ENCODE results near the gene GSTA3. TPM values are rescaled to one million over a fixed set of nuclear protein-coding genes. Genes with fewer than 3 reads are reported as not detected.
"Not testable (repeated sequence)": the region's sequence is repeated elsewhere in the genome, so short reads cannot be mapped to it uniquely, and the experiment has no call there.

The GSTA3 gene
- total RNA-seq, 2 donors from 2014 or later = not detected

- Histone ChIP-seq H3K27me3 (replicated peaks; ENCODE audit: insufficient read depth) (no peaks in the 10 kb centered on the region), H3K4me3 (no peak overlapping the region), H3K4me1 (ENCODE audit: control insufficient read depth in 1 of 2, low read depth in 2 of 2) (no peaks in the 10 kb centered on the region), H3K9me3 (no peaks in the 10 kb centered on the region), H3K27ac (no peak overlapping the region), H3K36me3 (no peaks in the 10 kb centered on the region)
- DNase-seq (ENCODE audit: low spot score) (no peak), ATAC-seq (ENCODE audit: insufficient number of reproducible peaks, low FRiP score, low read depth) (no peak)
- TF ChIP-seq, protein P1, sequence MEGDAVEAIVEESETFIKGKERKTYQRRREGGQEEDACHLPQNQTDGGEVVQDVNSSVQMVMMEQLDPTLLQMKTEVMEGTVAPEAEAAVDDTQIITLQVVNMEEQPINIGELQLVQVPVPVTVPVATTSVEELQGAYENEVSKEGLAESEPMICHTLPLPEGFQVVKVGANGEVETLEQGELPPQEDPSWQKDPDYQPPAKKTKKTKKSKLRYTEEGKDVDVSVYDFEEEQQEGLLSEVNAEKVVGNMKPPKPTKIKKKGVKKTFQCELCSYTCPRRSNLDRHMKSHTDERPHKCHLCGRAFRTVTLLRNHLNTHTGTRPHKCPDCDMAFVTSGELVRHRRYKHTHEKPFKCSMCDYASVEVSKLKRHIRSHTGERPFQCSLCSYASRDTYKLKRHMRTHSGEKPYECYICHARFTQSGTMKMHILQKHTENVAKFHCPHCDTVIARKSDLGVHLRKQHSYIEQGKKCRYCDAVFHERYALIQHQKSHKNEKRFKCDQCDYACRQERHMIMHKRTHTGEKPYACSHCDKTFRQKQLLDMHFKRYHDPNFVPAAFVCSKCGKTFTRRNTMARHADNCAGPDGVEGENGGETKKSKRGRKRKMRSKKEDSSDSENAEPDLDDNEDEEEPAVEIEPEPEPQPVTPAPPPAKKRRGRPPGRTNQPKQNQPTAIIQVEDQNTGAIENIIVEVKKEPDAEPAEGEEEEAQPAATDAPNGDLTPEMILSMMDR (IDR thresholded peaks at IDR 0.05) = no peak
These were observed 367 bp downstream of the GSTA3 start for GRCh38 chr6:52909131-52909530.

DNA sequence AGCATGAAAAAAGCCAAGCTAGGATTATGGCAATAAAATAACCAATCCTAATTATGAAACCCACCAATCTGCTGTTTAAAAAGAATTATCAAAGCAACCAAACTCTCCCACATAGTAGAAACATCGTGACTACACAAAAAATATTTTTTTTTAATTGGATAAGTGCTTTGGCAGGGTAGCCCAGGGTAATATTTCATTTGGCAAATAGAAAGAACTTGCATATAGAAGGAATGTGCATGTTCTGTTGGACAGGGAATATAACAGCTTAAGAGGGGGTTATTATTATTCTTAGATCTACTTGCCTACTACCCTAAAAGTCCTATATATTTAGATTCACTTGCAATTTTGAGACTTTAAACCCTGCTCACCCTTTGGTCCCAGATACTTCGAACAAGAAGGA is 972 bp downstream of the GSTA3 start:
- Histone ChIP-seq H3K36me3 (no peaks in the 10 kb centered on the region), H3K27me3 (replicated peaks; ENCODE audit: insufficient read depth) (no peaks in the 10 kb centered on the region), H3K4me1 (ENCODE audit: control insufficient read depth in 1 of 2, low read depth in 2 of 2) (no peaks in the 10 kb centered on the region), H3K4me3 (no peak overlapping the region), H3K27ac (no peak overlapping the region), H3K9me3 (no peaks in the 10 kb centered on the region)
- ATAC-seq (ENCODE audit: insufficient number of reproducible peaks, low FRiP score, low read depth) = no peak
- TF ChIP-seq, protein P1 (IDR thresholded peaks at IDR 0.05) = no peak
- DNase-seq (ENCODE audit: low spot score) = no peak

DNA sequence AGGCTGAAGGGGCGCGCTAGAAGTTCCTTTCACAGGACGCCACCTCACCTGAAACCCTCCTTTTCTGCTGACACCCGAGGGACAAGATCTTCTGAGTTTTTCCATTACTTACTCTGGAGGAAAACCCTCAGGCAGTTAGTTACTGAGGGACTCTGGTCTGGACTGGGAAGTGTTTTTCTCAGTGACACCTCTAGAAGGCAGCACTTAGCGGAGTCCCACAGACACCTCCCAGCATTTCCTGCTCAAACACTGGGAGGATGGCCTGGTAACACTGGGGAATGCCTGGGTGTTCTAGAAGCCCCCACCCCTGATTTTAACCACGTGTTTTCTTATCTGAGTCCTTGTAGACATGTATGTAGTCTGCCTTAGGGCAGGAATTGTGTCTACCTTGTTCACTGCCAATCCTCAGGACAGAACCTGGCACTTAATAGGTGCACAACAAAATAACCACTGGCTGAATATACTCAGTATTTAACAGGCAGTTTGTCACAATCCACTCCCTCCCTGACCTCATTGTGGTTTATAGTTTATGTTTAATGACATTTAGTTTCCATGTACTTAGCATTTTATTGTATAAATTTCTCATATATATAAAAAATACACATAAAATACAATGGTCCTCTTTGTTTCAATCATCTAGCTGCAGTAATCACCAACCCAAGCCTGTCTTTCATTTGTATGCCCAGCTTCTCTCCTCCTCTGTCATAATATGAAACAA is 4.8 kb downstream of the GSTA3 start:
- Histone ChIP-seq H3K9me3 (no peaks in the 10 kb centered on the region), H3K27me3 (replicated peaks; ENCODE audit: insufficient read depth) (no peaks in the 10 kb centered on the region), H3K4me1 (ENCODE audit: control insufficient read depth in 1 of 2, low read depth in 2 of 2) (no peaks in the 10 kb centered on the region), H3K4me3 (no peak overlapping the region), H3K36me3 (no peaks in the 10 kb centered on the region), H3K27ac (no peak overlapping the region)
- TF ChIP-seq, protein P1 (IDR thresholded peaks at IDR 0.05) = no peak
- ATAC-seq (ENCODE audit: insufficient number of reproducible peaks, low FRiP score, low read depth) (no peak), DNase-seq (ENCODE audit: low spot score) (no peak)

GRCh38 chr6:52900536-52900935 is 9.0 kb downstream of the GSTA3 start:
- DNase-seq (ENCODE audit: low spot score) (no peak), ATAC-seq (ENCODE audit: insufficient number of reproducible peaks, low FRiP score, low read depth) (no peak)
- H3K27me3 ChIP-seq (replicated peaks; ENCODE audit: insufficient read depth) = no peaks in the 10 kb centered on the region
- no peaks in the 10 kb centered on the region for H3K36me3 ChIP-seq
- H3K27ac ChIP-seq = no peak overlapping the region
- no peaks in the 10 kb centered on the region for H3K9me3 ChIP-seq
- no peaks in the 10 kb centered on the region for H3K4me1 ChIP-seq (ENCODE audit: control insufficient read depth in 1 of 2, low read depth in 2 of 2)
- TF ChIP-seq, protein P1 (IDR thresholded peaks at IDR 0.05) = no peak
- no peak overlapping the region for H3K4me3 ChIP-seq

- ATAC-seq (ENCODE audit: insufficient number of reproducible peaks, low FRiP score, low read depth); H3K36me3 ChIP-seq; H3K4me1 ChIP-seq (ENCODE audit: control insufficient read depth in 1 of 2, low read depth in 2 of 2); H3K4me3 ChIP-seq; DNase-seq (ENCODE audit: low spot score); H3K27me3 ChIP-seq (replicated peaks; ENCODE audit: insufficient read depth); H3K27ac ChIP-seq; H3K9me3 ChIP-seq: not testable (repeated sequence)
These were observed 13.7 kb downstream of the GSTA3 start for GRCh38 chr6:52895790-52896189.

DNA sequence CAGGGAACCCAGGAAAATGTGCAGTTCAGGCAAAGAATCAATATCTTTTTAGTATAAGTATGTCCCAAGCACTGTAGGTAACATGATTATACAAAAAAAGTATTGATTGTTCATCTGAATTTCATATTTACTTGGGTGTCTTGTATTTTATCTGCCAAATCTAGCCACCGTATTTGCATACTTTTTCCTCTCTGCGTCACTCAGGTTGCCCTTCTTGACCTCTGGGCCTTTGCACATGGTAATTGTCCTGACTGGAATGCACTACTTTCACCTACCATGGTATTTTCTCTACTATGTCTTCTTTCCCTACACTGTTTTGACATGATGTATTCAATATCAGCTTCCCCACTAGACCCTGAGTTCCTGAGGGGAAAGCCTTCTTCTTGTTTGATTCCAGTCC is 15.2 kb downstream of the GSTA3 start:
- Histone ChIP-seq H3K4me1 (ENCODE audit: control insufficient read depth in 1 of 2, low read depth in 2 of 2) (no peaks in the 10 kb centered on the region), H3K4me3 (no peak overlapping the region), H3K9me3 (no peaks in the 10 kb centered on the region), H3K36me3 (no peaks in the 10 kb centered on the region), H3K27ac (no peak overlapping the region), H3K27me3 (replicated peaks; ENCODE audit: insufficient read depth) (no peaks in the 10 kb centered on the region)
- no peak for DNase-seq (ENCODE audit: low spot score)
- TF ChIP-seq, protein P1 (IDR thresholded peaks at IDR 0.05) = no peak
- ATAC-seq (ENCODE audit: insufficient number of reproducible peaks, low FRiP score, low read depth) = no peak
